HFFc6 (cell line): ENCODE data around the gene ZBTB17. TPM values are rescaled to one million over a fixed set of nuclear protein-coding genes. Genes with fewer than 3 reads are reported as not detected.

Experiments
- DNase-seq: peaks from one replicate; pipeline ENCODE4 v3.0.0-alpha.2; 2018
- H3K27ac Mint-ChIP-seq: 2 replicates; pipeline ENCODE4 v1.8.0; 2020; ENCODE audit warnings: mild to moderate bottlenecking, mixed read lengths
- H3K27me3 Mint-ChIP-seq: 2 replicates; pipeline ENCODE4 v1.8.0; 2021; ENCODE audit warnings: mild to moderate bottlenecking, moderate library complexity, mixed read lengths; ENCODE audit not compliant: insufficient read depth
- H3K36me3 Mint-ChIP-seq: 2 replicates; pipeline ENCODE4 v1.8.0; 2021; ENCODE audit warnings: low read depth, mixed read lengths
- H3K4me1 Mint-ChIP-seq: 2 replicates; pipeline ENCODE4 v1.8.0; 2020; ENCODE audit warnings: low read depth, mixed read lengths
- H3K4me3 Mint-ChIP-seq: 2 replicates; pipeline ENCODE4 v1.8.0; 2020; ENCODE audit warnings: mild to moderate bottlenecking, moderate library complexity, mixed read lengths
- H3K9me3 Mint-ChIP-seq: 2 replicates; pipeline ENCODE4 v1.8.0; 2020; ENCODE audit warnings: mild to moderate bottlenecking, mixed read lengths
- total RNA-seq, 6 experiments: library from RNA; stranded (reverse); fragmentation: NEBNext Ultra II Directional; extraction: Animal tissue kit (Norgen Biotek cat#: 25700); gene quantifications; 2 replicates in 1 of 6; 3 replicates in 5 of 6; pipeline ENCODE4 v1.2.3, GENCODE V29; 2021
- TF ChIP-seq, protein P1 (sequence below): fragments of 200-600 bp; sonication (generic); IDR thresholded peaks from 2 replicates; pipeline ENCODE4 v1.5.0; 2021; ENCODE audit warnings: antibody characterized with exemption, mild to moderate bottlenecking

ZBTB17 gene
- total RNA-seq, 6 experiments from 2014 or later = 22.5 to 25.4 (median 24.1) TPM

DNA sequence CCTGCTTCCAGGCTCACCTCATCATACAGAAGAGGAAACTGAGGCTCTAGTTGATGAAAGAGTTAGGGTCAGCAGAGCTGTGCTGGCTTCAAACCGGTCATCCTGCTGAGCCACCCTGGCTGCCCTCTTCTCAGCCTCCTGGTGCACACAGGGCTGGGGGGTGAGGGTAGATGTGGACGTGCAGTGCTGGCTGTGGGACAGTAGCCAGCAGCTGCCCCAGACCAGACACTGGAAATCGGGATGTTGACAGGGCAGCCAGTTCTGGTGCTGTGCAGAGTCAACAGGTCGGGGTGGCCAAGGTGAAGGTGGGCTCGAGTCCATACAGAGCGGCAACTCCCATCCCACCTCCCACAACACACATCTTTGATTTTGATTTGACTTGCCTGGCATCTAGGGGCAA is 44.4 kb upstream of the ZBTB17 start:
- H3K4me3 Mint-ChIP-seq = no peak overlapping the region
- TF ChIP-seq, protein P1, sequence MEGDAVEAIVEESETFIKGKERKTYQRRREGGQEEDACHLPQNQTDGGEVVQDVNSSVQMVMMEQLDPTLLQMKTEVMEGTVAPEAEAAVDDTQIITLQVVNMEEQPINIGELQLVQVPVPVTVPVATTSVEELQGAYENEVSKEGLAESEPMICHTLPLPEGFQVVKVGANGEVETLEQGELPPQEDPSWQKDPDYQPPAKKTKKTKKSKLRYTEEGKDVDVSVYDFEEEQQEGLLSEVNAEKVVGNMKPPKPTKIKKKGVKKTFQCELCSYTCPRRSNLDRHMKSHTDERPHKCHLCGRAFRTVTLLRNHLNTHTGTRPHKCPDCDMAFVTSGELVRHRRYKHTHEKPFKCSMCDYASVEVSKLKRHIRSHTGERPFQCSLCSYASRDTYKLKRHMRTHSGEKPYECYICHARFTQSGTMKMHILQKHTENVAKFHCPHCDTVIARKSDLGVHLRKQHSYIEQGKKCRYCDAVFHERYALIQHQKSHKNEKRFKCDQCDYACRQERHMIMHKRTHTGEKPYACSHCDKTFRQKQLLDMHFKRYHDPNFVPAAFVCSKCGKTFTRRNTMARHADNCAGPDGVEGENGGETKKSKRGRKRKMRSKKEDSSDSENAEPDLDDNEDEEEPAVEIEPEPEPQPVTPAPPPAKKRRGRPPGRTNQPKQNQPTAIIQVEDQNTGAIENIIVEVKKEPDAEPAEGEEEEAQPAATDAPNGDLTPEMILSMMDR = no peak
- no peak for DNase-seq
- H3K36me3 Mint-ChIP-seq = no peaks in the 10 kb centered on the region
- H3K27me3 Mint-ChIP-seq = peaks cover 1% of the 10 kb centered on the region
- peak overlapping the region; percentile 73 for H3K27ac Mint-ChIP-seq
- no peaks in the 10 kb centered on the region for H3K9me3 Mint-ChIP-seq
- H3K4me1 Mint-ChIP-seq = peaks cover 36% of the 10 kb centered on the region

DNA sequence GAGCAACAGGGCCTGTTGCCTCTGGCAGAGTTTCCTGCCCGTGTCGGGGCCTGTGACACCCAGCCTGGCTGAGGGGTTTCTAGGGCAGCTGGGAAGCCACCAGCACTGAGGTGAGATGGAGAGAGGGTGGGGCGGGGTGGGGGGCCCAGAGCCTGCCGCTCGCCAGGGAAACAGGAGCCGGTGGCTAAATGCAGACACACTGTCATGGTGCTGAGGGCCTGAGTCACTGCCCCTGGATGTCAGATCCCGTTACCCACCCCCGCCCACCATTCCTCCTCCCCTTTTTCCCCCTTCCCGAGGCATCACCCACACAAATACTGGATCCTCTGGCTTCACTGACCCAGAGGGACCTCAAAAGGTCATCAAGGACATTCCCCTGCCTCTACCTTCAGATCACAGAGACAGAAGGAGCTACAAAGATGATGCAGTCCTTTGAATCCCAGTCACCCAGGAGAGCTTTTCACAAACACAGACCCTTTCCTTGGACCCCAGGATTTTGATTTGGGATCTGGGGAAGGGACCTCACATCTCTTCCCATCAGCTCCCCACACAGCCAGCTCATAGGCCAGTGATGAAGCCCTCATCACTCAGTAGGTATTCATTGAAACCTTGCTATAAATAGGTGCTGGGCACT is 43.9 kb upstream of the ZBTB17 start:
- peak; percentile 13 for DNase-seq
- TF ChIP-seq, protein P1 = no peak
- H3K36me3 Mint-ChIP-seq = no peaks in the 10 kb centered on the region
- peak overlapping the region; percentile 43 for H3K4me3 Mint-ChIP-seq
- H3K27me3 Mint-ChIP-seq = peaks cover 1% of the 10 kb centered on the region
- H3K4me1 Mint-ChIP-seq = peaks cover 42% of the 10 kb centered on the region
- peak overlapping the region; percentile 73 for H3K27ac Mint-ChIP-seq
- H3K9me3 Mint-ChIP-seq = no peaks in the 10 kb centered on the region

DNA sequence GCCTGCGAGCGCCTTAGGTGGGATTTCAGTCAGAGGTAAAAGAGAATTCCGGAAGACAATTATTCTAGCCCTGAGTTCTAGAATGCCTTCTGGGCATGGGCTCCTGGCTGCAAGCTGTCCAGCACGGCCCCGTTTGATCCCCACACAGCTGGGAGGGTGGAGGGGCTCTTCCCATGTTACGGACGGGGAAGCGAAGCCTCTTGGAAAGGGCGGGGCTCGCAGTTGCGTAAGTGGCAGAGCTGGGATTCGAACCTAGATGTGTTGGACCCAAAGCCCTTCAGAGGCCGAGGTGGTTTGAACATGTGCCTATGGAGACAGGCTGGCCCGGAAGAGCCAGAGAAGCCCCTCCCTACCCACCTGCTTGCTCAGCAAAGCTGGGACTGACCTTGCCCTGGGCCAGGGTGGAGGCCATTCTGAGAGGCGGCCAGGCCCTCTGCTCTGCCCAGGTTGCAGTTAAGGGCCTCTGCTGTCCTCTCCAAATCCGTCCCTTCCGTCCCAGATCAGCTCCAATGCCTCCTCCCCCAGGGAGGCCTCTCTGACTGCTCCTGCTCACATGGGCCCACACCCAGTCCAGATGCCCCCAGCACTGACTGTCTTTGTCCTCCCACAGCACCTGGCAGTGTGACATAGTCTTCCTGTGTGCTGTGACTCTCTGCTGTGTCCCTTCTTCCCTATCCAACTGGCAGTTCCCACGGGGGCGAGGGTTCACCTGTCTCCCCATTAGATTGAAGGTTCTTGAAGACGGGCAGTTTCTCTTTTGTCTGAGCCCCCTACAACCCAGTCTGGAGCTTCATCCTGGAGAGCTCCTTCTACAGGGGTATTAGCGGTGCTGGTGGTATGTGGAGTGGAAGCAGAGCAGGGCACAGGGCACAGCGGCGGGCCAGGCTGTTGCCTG is 43.1 kb upstream of the ZBTB17 start:
- DNase-seq = no peak
- Mint-ChIP-seq H3K4me3 (peak overlapping the region; percentile 55; the same call in 1 of the 2 replicates), H3K27ac (peak overlapping the region; percentile 73)

DNA sequence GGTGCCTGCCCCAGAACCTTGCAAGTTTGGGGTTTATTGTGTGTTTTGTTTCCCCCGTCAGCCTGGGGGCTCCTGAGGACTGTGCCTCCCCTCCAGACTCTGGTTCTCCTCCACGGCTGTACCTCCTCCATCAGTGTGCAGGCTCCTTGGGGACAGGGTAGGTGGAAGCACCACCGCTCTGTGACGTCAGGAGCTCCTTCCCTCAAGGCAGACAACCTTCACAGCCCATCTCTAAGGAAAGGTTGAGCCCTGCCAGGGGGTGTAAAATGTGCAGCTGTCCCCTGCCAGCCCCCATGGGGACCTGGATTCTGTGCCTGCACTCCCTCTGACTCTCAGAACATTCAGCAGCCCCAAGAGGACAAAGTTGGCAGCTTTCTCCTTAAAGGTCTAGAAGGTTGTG is 42.4 kb upstream of the ZBTB17 start:
- Mint-ChIP-seq H3K27ac (peak overlapping the region; percentile 73), H3K4me3 (peak overlapping the region; percentile 55), H3K4me1 (peaks cover 55% of the 10 kb centered on the region), H3K9me3 (no peaks in the 10 kb centered on the region), H3K27me3 (peaks cover 1% of the 10 kb centered on the region), H3K36me3 (no peaks in the 10 kb centered on the region)
- no peak for DNase-seq
- TF ChIP-seq, protein P1 = no peak

More for the DNA sequence above, 43.1 kb upstream of the ZBTB17 start:
- Mint-ChIP-seq H3K27me3 (peaks cover 1% of the 10 kb centered on the region), H3K9me3 (no peaks in the 10 kb centered on the region), H3K4me1 (peaks cover 49% of the 10 kb centered on the region), H3K36me3 (no peaks in the 10 kb centered on the region)
- TF ChIP-seq, protein P1 = no peak

DNA sequence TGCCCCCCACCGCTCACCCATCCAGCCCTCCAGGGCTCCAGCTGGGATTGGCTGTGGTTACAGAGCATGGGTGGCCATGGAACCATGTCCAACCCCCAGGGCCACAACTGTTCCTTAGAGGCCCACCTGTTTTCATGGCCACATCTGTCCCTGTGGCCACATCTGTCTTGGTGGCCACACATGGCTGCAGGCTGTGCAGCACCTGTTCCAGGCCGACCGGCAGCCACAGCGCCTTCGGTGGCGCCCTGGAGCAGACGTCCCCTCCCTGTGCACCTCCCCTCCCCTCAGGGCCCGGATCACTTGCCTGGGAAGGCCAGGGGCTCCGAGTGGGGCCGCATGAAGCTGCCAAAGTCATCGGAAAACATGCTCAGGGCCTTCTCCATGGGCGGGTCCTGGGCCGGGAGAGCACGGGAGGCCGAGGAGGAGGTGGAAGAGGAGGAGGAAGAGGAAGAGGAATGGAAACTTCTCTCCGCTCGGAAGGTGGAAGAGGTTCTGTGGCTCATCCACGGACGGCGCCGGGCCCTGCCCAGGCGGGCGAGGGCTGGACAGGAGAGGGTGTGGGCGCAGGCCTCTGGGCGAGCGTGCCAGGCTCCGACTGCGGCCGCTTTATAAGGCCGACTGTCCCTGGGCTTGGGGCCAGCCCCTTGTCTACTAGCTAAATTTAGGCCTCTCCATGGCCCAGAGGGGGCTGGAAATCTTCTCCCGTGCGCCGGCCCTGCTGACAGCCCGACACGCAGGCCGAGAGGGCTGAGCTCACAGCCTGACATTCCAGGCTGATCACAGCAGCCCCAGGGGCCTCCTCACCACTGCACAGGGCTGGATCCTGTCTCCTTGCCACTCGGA is 41.8 kb upstream of the ZBTB17 start, which contains the start of gene HSPB7:
TSS of gene HSPB7 (minus strand) at position 583 of the 843 bp plus-strand sequence. CDS start at position 503, 80 bp downstream.
- peaks cover 57% of the 10 kb centered on the region for H3K4me1 Mint-ChIP-seq
- H3K27ac Mint-ChIP-seq = peak within 1 kb of the TSS; percentile 73
- H3K9me3 Mint-ChIP-seq = no peaks in the 10 kb centered on the region

More for the DNA sequence above, 41.8 kb upstream of the ZBTB17 start, which contains the start of gene HSPB7:
- no peaks in the 10 kb centered on the region for H3K36me3 Mint-ChIP-seq
- H3K4me3 Mint-ChIP-seq = peak within 1 kb of the TSS; percentile 55
- peak; percentile 73 for DNase-seq
- TF ChIP-seq, protein P1 = peak; percentile 14; the same call in 1 of the 2 replicates
- H3K27me3 Mint-ChIP-seq = peaks cover 1% of the 10 kb centered on the region
